NCI-H146 treated with DMSO at 0.1 percent for 48 hours (cell line): ENCODE measurements around the gene TMEM86B.

Experiments used
- DNase-seq: peaks from one replicate; lab custom pipeline; 2025; ENCODE audit not compliant: unreplicated experiment; lab: John Stamatoyannopoulos, UW

TMEM86B gene

GRCh38 chr19:55257461-55258420 lies 29.2 kb upstream of the TMEM86B start:
- no peak for DNase-seq

DNA sequence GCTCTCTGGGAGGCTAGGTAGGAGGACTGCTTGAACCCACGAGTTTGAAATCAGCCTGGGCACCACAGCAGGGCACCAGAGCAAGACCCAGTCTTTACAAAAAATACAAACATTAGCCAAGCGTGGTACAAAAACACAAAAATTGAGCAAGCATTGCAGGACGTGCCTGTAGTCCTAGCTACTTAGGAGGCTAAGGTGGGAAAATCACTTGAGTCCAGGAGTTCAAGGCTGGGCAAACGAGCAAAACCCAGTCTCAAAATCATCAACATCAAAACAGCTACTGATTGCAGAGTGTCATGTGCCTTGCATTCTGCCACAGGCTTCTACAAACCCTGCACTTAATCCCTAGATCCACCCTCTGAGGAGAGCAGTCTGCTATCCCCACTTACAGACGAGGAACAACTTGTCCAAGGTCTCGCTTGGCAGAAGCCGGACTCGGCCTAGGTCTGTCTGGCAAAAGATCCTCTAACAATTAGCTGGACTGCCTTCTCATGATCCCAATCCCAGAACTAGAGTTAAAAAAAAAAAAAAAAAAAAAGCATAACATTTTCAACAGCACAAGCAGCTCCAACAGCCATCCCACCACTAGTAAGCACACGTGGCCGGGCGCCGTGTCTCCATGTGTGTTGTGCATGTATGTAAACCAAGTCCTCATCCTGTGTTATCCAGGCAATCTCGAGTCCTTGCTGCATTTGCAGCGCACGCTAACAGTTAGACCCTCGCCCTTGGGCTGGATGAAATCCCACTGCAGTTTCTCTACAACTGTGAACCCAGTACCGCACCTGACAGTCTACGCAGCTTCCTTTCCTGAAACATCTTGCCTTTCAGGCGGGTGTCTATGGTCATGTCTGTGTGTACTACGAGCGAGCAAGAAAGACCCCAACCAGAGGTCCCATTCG lies 28.2 kb upstream of the TMEM86B start:
- no peak for DNase-seq

DNA sequence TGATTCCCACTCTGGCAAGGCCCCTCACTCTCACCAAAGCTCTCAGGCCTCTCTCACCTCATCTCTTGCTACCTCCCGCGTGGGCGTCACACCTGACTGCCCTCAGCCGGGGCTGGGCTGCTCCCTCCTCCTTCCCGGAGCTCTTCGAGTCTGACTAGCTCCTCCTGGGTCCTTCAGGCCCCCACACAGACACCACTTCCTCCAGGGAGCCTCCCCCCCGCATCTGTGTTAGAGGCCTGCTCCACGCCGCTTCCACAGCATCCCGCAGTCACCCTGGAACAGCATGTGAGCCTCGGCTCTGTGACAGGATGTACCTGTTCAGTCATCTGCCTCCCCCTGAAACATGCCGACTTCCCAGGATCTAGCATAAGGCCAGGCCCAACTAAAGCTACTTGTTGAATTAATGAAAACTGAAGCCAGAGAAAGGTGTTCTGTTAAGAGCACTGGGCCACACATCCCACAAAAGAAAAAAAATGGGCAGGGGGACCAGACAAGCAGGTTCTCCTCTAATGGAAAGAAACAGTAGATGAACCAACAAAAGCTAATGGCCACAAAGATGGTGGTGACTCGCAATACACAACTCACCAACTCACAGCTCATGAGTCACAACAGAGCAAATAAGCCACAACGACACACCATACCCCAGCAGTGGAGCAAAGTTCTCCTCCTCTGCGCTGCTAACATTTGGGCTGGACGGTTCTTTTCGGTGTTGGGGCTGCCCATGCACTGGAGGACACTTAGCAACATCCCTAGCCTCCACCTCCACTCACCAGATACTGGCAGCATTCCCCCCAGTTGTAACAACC lies 27.3 kb upstream of the TMEM86B start:
- DNase-seq = no peak

DNA sequence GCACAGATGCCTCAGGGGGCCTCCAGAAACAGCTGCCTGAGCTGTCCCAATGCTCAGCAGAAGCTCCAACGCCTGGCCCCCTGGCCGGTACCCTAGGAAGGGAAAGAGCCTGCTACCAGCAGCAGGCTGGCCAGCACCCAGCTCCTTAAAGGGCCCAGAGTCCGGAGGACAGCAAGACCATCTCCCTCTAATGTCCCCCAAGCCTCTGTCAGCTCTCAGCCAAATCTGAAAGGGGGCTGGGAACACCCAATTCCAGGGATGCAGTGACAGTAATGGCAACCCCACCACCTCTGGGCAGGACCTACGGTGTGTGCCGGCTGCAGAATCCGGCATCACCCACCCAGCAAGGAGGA lies 26.0 kb upstream of the TMEM86B start:
- no peak for DNase-seq

DNA sequence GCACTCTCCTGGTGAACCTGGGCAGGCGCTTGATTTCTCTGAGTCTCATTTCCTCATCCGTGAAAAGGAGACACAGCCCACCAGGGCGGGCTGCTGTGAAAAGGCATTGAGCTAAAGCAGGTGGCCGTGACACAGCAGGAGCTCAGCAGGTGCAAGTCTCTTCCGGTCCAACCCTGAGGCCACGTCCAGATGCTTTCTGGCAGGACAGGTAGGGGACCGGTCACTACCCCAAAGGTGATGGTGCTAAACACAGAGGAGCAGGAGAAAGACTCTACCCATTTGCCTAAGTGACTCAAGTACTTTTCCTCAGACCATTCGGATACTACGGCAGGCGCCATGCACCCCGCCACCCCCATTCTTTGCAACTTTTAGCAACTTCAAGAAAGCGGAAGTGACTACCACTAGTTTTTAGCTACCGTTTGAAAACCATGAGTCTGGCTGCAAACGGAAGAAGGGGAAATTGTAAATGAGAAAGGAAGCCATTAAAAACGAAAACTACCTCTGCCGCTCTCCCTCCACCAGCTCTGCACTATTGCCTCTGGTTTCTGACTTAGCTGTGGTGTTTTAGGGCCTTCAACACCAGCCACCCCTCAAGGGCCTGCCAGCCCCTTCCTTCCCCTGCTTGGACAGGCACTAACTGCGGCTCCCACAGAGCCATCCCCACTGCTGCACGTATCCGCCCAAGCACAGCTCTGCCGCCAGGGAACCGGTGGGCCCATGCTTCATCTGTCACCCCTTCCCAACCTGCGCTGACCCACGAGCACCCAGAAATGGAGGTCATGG lies 25.5 kb upstream of the TMEM86B start:
- peak; percentile 90 for DNase-seq

GRCh38 chr19:55252760-55253663 lies 24.4 kb upstream of the TMEM86B start:
- DNase-seq = no peak

- DNase-seq = no peak
These were observed 22.9 kb upstream of the TMEM86B start for GRCh38 chr19:55251341-55252081.

DNA sequence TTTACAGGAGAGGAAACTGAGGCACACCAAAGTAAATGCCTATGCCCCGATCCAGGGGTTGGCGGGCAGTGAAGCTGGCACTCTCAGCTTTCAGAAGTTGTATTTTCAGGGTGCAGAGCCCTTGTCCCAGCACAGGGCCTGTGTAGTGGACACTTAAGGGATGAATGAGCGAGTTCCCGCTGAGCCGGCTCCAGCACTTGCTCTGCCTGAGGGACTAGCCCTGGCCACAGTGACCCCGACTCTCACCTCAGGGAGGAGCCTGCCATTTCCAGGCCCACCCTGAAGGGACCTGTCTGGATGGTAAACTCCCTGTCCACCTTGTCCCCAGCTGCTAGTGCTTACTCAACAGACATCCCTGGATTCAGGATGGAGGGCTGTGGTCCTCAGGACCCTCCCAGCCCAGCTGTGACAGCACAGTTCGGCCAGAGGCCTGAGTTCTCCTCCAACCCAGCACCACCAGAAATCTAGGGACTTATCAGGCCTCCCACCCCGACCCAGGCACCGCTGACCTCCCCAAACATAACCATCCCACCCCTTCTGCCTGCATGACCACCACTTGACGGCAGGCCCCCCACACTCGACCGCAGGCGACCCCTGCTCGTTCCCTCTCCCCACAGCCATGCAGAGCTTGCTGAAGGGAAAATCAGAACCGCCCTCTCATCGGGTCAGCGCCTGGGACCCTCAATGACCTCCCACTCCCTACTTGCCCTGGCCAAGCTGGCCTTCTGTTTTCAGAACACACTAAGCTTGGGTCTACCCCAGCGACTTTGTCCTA lies 21.9 kb upstream of the TMEM86B start:
- no peak for DNase-seq

DNA sequence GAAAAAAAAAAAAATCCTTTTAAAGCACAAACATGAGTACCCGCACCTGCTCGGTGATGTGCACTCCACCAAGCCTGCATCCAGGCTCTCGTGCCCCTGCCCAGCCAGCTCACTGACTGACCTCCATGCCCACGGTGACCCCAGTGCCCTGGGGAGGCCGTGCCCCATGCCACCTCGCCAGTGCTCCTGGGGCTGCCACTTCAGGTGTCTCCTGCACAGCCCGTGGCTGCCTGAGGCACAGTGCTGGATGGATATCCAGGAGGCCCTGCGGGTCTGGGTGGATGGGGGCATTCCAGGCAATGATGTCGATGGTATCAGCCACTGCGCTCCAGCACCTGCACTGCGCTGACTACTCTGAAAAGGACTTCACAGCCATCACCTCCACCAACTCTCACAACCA lies 21.3 kb upstream of the TMEM86B start:
- DNase-seq = no peak

GRCh38 chr19:55248704-55249103 lies 20.1 kb upstream of the TMEM86B start:
- DNase-seq = no peak

- no peak for DNase-seq
These were observed 19.7 kb upstream of the TMEM86B start for GRCh38 chr19:55248166-55248675.

DNA sequence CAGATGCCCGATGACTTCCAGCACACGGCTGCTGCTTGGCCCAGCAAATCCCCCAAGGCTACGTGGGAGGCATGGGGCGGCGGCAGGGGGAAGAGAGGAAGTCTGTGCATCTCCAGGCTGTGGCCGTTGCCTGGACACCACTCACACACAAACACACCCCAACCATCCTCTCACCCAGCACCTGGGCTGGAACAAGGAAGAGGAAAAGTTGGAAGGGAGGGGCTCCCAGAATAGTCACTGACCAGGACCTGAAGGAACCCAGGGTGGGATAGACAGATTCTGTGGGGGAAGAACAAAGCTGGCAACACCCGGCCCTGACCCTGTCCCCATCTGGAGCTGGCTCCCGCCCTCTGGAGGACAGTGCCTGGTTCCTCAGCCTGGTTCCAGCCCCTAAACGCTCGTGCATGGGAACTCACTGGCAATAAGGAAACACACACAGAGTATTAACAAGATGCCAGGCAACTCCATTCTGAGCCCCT lies 19.1 kb upstream of the TMEM86B start:
- DNase-seq = no peak

DNA sequence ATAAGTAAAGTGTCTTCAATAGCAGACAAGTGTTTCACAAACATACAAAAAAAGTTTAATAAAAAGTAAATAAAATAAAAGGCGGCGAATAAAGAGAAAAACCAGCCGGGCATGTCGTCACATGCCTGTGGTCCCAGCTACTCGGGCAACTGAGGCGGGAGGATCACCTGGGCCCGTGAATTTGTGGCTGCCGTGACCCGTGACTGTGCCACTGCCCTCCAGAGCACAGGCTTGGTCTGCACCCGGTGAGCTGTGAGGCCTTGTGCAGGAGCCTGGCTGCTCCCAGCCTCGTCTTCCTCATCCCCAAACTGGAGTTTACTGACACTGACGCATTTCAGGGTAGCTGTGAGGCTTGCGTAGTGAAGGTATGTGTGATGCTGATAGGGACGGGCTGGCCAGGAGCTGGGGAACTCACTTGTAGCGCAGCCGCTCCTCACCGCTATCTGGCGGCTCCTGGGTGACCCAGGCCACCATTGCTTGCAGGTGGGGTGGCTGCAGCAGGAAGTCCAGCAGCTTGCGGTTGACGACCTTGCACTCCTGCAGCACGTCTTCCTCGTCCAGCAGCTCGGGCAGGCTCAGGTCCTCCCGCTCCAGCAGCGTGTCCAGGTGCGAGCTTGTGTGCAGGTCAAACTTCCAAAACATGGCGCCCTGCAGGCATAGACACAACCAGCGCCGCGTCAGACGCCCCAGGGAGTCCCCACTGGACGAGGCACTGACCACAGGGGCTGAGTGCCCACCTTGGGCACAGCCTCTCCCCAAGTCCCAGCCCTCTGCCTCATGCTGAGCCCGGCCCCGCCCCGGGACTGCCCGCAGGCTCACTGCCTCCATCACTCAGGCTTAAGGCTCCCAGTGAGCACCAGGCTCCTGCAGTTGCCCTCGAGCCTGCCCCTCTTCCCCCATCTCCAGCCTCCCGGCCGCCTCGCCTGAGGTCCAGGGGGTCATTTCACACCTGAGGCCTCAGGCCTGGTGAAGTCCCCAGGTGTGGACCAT lies 18.2 kb upstream of the TMEM86B start:
- DNase-seq = no peak

GRCh38 chr19:55245236-55245904 lies 16.8 kb upstream of the TMEM86B start:
- DNase-seq = no peak

- DNase-seq = no peak
These were observed 15.6 kb upstream of the TMEM86B start for GRCh38 chr19:55244004-55244680.
